ENCODE data around the gene RAB11A. TPM values are rescaled to one million over a fixed set of nuclear protein-coding genes. Genes with fewer than 3 reads are reported as not detected.
A peak's percentile ranks its signal among the peaks of the same experiment; 100 is the strongest.

RAB11A gene
- total and polyA plus RNA-seq, 2 donors (not counting 1 experiment from before 2014, with no cell fraction given): 56.8 to 501 TPM

- Histone ChIP-seq H3K27me3 (ENCODE audit: control insufficient read depth, insufficient read depth, low read length) (no peaks in the 10 kb centered on the region), H4K20me1 (ENCODE audit: control insufficient read depth, extremely low read depth, insufficient read depth, low read length) (no peaks in the 10 kb centered on the region), H3K9ac (ENCODE audit: insufficient read depth, low read length) (no peak overlapping the region), H3K4me2 (ENCODE audit: extremely low read depth, insufficient read depth, low read length) (no peak overlapping the region), H3K79me2 (ENCODE audit: control insufficient read depth, insufficient read depth, low read length) (no peaks in the 10 kb centered on the region), H3K9me3 (ENCODE audit: control insufficient read depth, insufficient read depth, low read depth, low read length) (no peaks in the 10 kb centered on the region), H3K27ac (ENCODE audit: insufficient read depth, low read length) (no peak overlapping the region), H3K36me3 (ENCODE audit: control insufficient read depth, insufficient read depth, low read length) (no peaks in the 10 kb centered on the region), H3K4me1 (ENCODE audit: control insufficient read depth, extremely low read depth, insufficient read depth, low read length) (peaks cover 10% of the 10 kb centered on the region), H2AFZ (ENCODE audit: low read length) (no peak overlapping the region), H3K4me3 (replicated peaks in 1 of 4; ENCODE audit: control extremely low read depth in 1 of 4, insufficient read depth in 1 of 4, low read depth in 3 of 4, low read length in 4 of 4) (no peak overlapping the region)
- TF ChIP-seq CTCF (conservative IDR thresholded peaks at IDR 0.05 in 1 of 2, IDR thresholded peaks at IDR 0.05 in 1 of 2; ENCODE audit: low read depth in 1 of 2, low read length in 2 of 2) (no peak), EZH2 (IDR thresholded peaks at IDR 0.05; ENCODE audit: low read length, missing control alignments) (no peak)
- no peak for DNase-seq (ENCODE audit: low read depth in 2 of 2)
These were observed 67.0 kb downstream of the RAB11A start for GRCh38 chr15:65936282-65936681.

- peaks cover 10% of the 10 kb centered on the region for H3K4me1 ChIP-seq (ENCODE audit: control insufficient read depth, extremely low read depth, insufficient read depth, low read length)
- no peak for DNase-seq (ENCODE audit: low read depth in 2 of 2)
- TF ChIP-seq CTCF (conservative IDR thresholded peaks at IDR 0.05 in 1 of 2, IDR thresholded peaks at IDR 0.05 in 1 of 2; ENCODE audit: low read depth in 1 of 2, low read length in 2 of 2) (no peak), EZH2 (IDR thresholded peaks at IDR 0.05; ENCODE audit: low read length, missing control alignments) (no peak)
- H3K36me3 ChIP-seq (ENCODE audit: control insufficient read depth, insufficient read depth, low read length): no peaks in the 10 kb centered on the region
- no peaks in the 10 kb centered on the region for H3K79me2 ChIP-seq (ENCODE audit: control insufficient read depth, insufficient read depth, low read length)
- no peaks in the 10 kb centered on the region for H4K20me1 ChIP-seq (ENCODE audit: control insufficient read depth, extremely low read depth, insufficient read depth, low read length)
- no peak overlapping the region for H3K27ac ChIP-seq (ENCODE audit: insufficient read depth, low read length)
- no peak overlapping the region for H3K4me2 ChIP-seq (ENCODE audit: extremely low read depth, insufficient read depth, low read length)
- H3K9me3 ChIP-seq (ENCODE audit: control insufficient read depth, insufficient read depth, low read depth, low read length): no peaks in the 10 kb centered on the region
- no peak overlapping the region for H2AFZ ChIP-seq (ENCODE audit: low read length)
- no peak overlapping the region for H3K9ac ChIP-seq (ENCODE audit: insufficient read depth, low read length)
- no peak overlapping the region for H3K4me3 ChIP-seq (replicated peaks in 1 of 4; ENCODE audit: control extremely low read depth in 1 of 4, insufficient read depth in 1 of 4, low read depth in 3 of 4, low read length in 4 of 4)
- H3K27me3 ChIP-seq (ENCODE audit: control insufficient read depth, insufficient read depth, low read length): no peaks in the 10 kb centered on the region
These were observed 67.8 kb downstream of the RAB11A start for GRCh38 chr15:65937054-65937453.

- Histone ChIP-seq H3K9ac (ENCODE audit: insufficient read depth, low read length) (no peak overlapping the region), H3K9me3 (ENCODE audit: control insufficient read depth, insufficient read depth, low read depth, low read length) (no peaks in the 10 kb centered on the region), H3K4me1 (ENCODE audit: control insufficient read depth, extremely low read depth, insufficient read depth, low read length) (peaks cover 10% of the 10 kb centered on the region), H3K27me3 (ENCODE audit: control insufficient read depth, insufficient read depth, low read length) (no peaks in the 10 kb centered on the region), H3K4me3 (replicated peaks in 1 of 4; ENCODE audit: control extremely low read depth in 1 of 4, insufficient read depth in 1 of 4, low read depth in 3 of 4, low read length in 4 of 4) (no peak overlapping the region), H4K20me1 (ENCODE audit: control insufficient read depth, extremely low read depth, insufficient read depth, low read length) (no peaks in the 10 kb centered on the region), H3K79me2 (ENCODE audit: control insufficient read depth, insufficient read depth, low read length) (no peaks in the 10 kb centered on the region), H3K27ac (ENCODE audit: insufficient read depth, low read length) (no peak overlapping the region), H3K4me2 (ENCODE audit: extremely low read depth, insufficient read depth, low read length) (no peak overlapping the region), H3K36me3 (ENCODE audit: control insufficient read depth, insufficient read depth, low read length) (no peaks in the 10 kb centered on the region), H2AFZ (ENCODE audit: low read length) (no peak overlapping the region)
- DNase-seq (ENCODE audit: low read depth in 2 of 2): peak in 1 of 2 donors; percentile 38
- TF ChIP-seq CTCF (conservative IDR thresholded peaks at IDR 0.05 in 1 of 2, IDR thresholded peaks at IDR 0.05 in 1 of 2; ENCODE audit: low read depth in 1 of 2, low read length in 2 of 2): no peak
- TF ChIP-seq EZH2 (IDR thresholded peaks at IDR 0.05; ENCODE audit: low read length, missing control alignments): no peak
These were observed 68.2 kb downstream of the RAB11A start for GRCh38 chr15:65937476-65937875.

Measured in fibroblast of lung (primary cell).